NCI-H1694 treated with DMSO at 0.1 percent for 48 hours (cell line): ENCODE measurements around the gene LRRC61.
A peak's percentile ranks its signal among the peaks of the same experiment; 100 is the strongest.
"Not testable (repeated sequence)": the region's sequence is repeated elsewhere in the genome, so short reads cannot be mapped to it uniquely, and the experiment has no call there.

Source experiments
- DNase-seq: peaks from one replicate; lab custom pipeline; 2025; lab: John Stamatoyannopoulos, UW

Gene LRRC61

GRCh38 chr7:150322833-150323681, at the start of gene LRRC61, which contains the start of gene ACTR3C:
Gene LRRC61 (plus strand): TSS chr7:150323355. CDS start chr7:150336862, 13,507 bp downstream.
Gene ACTR3C (minus strand): TSS chr7:150323545. CDS start chr7:150295296, 28,249 bp downstream.
- DNase-seq, result peak; percentile 25

GRCh38 chr7:150276132-150276695, 46.9 kb upstream of the LRRC61 start:
- peak; percentile 52 for DNase-seq

DNA sequence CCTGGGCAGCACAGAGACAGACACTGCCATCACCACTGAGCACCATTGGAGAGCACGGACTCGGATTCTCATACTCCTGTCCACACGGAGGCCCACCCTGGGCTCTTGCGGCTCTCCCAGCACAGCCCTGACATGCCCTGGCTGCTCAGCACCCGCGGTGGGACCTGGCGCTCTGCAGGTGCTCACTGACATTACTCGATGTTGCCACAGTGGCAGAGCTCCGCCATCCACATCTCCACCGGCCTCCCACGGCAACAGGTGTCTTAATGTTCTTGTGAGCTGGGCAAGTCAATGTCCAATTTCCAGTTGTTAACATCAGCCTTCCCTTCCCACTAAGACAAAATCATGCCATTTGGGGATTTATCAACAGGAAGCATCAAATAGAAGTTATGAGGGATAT, 44.8 kb upstream of the LRRC61 start:
- DNase-seq, result not testable (repeated sequence)

- DNase-seq, result peak; percentile 30
Observed at GRCh38 chr7:150281681-150282403, 41.3 kb upstream of the LRRC61 start.

DNA sequence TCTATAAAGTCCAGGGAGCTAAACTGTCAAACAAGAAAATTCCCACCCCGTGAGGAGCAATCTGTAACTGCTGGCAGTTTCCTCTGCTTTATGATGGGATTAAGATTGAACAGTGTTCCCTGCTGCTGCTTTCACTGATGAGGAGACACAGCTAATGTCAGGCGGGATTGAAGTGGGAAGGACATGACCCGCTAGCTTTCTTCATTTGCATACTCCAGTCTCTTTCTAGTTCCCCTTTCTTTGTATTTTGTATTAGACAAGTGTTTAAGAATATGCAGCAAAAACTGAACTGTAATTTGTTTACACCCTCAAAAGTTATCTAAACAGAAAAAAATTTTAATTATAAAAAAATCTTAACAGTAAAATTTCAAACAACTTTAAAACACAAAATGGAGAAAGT, 40.0 kb upstream of the LRRC61 start:
- DNase-seq, result not testable (repeated sequence)

GRCh38 chr7:150283608-150284007, 39.5 kb upstream of the LRRC61 start:
- not testable (repeated sequence) for DNase-seq

DNA sequence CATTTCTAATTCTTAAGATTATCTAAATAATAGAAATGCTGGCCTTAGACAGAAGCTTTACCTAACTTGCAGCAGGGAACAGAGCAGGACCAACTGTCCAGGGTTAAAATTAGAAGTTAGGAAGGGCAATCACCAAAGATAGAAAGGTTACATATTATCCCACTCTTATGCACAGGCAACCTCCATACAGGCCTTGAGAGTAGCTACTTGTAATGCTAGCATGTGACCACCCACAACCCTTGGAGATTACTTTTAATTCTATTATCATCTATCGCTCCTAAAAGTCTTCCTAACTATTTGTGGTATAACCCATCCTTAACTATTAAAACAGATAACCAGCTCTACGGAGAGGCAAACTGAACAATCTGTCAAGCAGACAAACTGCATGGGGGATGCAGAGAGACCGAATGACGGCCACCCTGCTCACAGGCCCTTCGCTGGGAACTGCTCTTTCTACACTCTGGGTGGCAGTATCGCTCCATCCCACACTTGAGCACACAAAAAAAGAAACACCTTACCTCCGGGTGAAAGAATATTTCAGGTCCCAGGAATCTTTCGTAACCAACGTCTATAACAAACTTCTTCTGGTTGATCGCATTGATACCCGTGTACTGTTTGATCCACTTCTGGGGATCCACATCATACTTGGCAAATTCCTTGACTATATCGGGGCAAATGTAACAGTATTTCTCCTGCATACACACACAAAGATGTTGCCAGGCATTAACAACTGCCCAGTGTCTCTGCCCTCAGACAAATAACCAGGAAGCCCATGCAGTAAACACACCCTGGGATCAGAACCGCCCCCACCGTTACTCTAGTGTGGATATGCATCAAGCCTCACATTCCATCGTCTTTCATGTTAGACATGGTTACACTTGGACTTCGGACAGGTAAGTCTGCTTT, 37.1 kb upstream of the LRRC61 start:
- DNase-seq, result peak; percentile 78

GRCh38 chr7:150287815-150288214, 35.3 kb upstream of the LRRC61 start:
- not testable (repeated sequence) for DNase-seq

DNA sequence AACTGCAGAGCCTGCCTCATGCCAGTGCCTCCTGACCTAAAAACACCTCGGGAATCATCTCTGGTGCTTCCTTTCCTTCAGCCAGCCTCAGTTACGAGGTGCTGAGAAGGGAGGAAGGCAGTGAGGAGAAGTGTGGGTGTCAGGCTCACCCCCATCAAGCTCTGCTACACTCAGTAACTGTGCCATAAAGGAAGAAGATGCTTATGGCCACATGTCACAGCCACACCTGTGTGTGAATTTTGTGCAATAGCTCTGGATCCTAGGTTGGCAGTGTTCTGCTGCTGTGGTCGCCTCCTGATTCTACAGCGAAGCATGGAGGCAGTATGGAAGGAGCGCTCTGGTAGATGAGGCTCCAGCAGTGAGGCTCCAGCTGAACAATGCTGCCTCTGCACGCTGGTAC, 34.3 kb upstream of the LRRC61 start:
- DNase-seq, result not testable (repeated sequence)

DNA sequence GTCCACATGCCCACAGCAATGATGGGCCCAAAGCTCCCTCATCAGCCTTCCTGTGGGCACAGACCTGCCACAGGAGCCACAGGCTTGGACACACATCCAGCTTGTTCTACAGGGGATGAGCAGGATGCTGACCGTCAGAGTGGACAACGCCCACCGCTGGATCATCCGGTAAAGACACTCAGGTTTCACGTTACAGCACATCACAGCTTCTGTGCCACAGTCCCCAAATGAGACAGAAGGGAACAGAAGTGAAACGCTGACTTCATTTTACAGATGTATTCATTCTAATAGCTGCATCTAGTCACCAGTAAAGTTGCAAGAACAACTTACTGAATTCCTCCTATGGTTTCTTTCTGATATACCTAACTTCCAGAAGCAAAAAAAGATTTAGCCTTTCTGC, 32.8 kb upstream of the LRRC61 start:
- not testable (repeated sequence) for DNase-seq

DNA sequence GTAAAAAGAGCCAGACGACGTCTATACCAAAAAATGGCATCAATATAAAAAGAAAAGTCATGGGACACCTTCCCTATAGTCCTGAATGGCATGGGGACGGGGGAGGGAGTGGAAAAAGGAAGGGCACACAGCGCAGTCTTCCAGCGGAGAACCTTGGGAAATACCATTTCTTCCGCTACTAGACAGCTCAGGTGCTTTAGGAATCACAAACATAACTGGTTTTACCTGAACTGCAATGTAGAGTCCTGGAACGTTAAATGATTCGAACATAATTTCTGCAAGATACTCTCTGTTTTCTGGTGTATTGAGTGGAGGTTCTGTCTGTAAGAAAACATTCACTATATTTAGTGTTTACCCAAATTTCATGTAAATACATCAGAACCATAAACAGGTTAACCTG, 28.1 kb upstream of the LRRC61 start:
- DNase-seq, result not testable (repeated sequence)

GRCh38 chr7:150295614-150296013, 27.5 kb upstream of the LRRC61 start:
- DNase-seq, result not testable (repeated sequence)

DNA sequence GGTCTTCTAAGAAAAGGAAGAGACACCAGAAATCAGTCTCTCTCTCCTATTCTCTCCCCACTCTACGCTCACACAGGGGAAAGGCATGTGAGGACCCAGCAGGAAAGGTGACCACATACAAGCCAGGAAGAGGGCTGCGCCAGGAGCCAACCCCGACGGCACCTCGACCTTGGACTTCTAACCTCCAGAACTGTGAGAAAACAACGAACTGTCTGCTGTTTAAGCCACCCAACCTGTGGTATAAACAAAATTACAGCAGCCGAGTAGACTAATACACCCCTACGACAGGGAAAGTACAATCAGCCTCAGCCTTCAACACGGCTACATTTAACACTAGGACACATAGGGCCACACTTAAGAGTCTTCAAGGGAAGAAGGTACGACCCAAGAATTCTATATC, 26.4 kb upstream of the LRRC61 start:
- not testable (repeated sequence) for DNase-seq

GRCh38 chr7:150297978-150298377, 25.2 kb upstream of the LRRC61 start:
- DNase-seq, result not testable (repeated sequence)

DNA sequence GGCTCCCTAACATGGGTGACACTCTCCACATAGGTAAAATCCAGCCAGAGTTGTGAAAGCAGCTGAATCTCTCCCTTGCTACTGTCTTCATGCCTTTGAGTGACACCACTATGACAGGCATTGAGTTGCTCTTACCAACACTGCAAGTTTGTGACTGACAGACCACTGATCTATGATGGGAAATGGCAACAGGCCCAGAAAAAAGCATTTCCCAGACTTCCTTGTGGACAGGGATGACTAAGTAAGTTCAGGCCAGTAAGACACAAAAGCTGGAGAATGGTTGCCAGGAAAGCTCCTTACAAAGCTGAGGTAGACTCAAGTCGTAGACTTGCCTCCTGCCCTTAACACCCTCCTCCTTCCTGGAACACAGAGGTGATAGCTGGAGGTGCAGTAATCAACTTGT, 20.2 kb upstream of the LRRC61 start:
- not testable (repeated sequence) for DNase-seq

- not testable (repeated sequence) for DNase-seq
Observed at GRCh38 chr7:150304499-150305258, 18.5 kb upstream of the LRRC61 start.

- not testable (repeated sequence) for DNase-seq
Observed at GRCh38 chr7:150305259-150305902, 17.8 kb upstream of the LRRC61 start.

- DNase-seq, result not testable (repeated sequence)
Observed at GRCh38 chr7:150305903-150306284, 17.3 kb upstream of the LRRC61 start.

DNA sequence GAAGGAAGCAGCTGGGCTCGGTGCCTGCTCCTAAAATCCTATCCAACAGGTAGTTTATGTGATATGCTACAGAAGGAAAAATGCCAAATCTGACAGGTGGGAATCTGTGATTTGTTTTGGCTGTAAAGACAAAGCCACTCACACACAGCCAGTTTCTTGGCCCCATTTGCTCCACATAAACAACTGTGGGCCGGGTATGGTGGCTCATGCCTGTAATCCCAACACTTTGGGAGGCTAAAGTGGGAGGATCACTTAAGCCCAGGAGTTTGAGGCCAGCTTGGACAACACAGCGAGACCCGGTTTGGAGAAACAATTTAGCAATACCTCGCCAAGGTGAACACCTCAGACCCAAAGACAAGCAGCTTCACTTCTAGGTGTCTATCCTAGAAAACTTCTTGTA, 16.8 kb upstream of the LRRC61 start:
- not testable (repeated sequence) for DNase-seq

GRCh38 chr7:150307129-150307528, 16.0 kb upstream of the LRRC61 start:
- DNase-seq, result no peak
